GM12865 (cell line): ENCODE data around the gene GALNT9.
"Not testable (repeated sequence)": the region's sequence is repeated elsewhere in the genome, so short reads cannot be mapped to it uniquely, and the experiment has no call there.

ENCODE experiments used
- DNase-seq: peaks from one replicate; pipeline ENCODE4 v3.0.0; 2010; ENCODE audit warnings: low read depth
- H3K4me3 ChIP-seq: 2 replicates; pipeline ENCODE4 v1.5.1; 2011; ENCODE audit warnings: mild to moderate bottlenecking, low read depth, low read length, control low read depth
- CTCF ChIP-seq: IDR thresholded peaks from 2 replicates; pipeline ENCODE4 v1.5.1; 2011; ENCODE audit warnings: low read length, control low read depth, low read depth, inconsistent platforms; ENCODE audit not compliant: insufficient read depth; ENCODE audit errors: missing control alignments

Gene GALNT9

GRCh38 chr12:132269271-132269968 lies 60.0 kb downstream of the GALNT9 start:
- no peak for TF ChIP-seq CTCF
- DNase-seq, result no peak
- no peak overlapping the region for H3K4me3 ChIP-seq

GRCh38 chr12:132268674-132269073 lies 60.7 kb downstream of the GALNT9 start:
- H3K4me3 ChIP-seq, result no peak overlapping the region
- no peak for TF ChIP-seq CTCF

GRCh38 chr12:132267873-132268272 lies 61.5 kb downstream of the GALNT9 start:
- no peak for DNase-seq
- H3K4me3 ChIP-seq, result no peak overlapping the region
- TF ChIP-seq CTCF, result no peak

More at GRCh38 chr12:132268674-132269073, 60.7 kb downstream of the GALNT9 start:
- no peak for DNase-seq

GRCh38 chr12:132266802-132267201 lies 62.6 kb downstream of the GALNT9 start:
- DNase-seq, result no peak
- no peak for TF ChIP-seq CTCF
- H3K4me3 ChIP-seq, result no peak overlapping the region

- TF ChIP-seq CTCF, result no peak
Measured at GRCh38 chr12:132266370-132266769, 63.0 kb downstream of the GALNT9 start.

GRCh38 chr12:132265822-132266221 lies 63.6 kb downstream of the GALNT9 start:
- not testable (repeated sequence) for H3K4me3 ChIP-seq

More at GRCh38 chr12:132266370-132266769, 63.0 kb downstream of the GALNT9 start:
- H3K4me3 ChIP-seq, result no peak overlapping the region
- no peak for DNase-seq

GRCh38 chr12:132265056-132265800 lies 64.2 kb downstream of the GALNT9 start:
- TF ChIP-seq CTCF, result no peak
- no peak overlapping the region for H3K4me3 ChIP-seq
- DNase-seq, result no peak

More at GRCh38 chr12:132265822-132266221, 63.6 kb downstream of the GALNT9 start:
- not testable (repeated sequence) for DNase-seq
